ENCODE results near the gene JAM3. TPM values are rescaled to one million over a fixed set of nuclear protein-coding genes. Genes with fewer than 3 reads are reported as not detected.

Gene JAM3
- total RNA-seq, 1 experiment from 2014 or later: 36.5 TPM

DNA sequence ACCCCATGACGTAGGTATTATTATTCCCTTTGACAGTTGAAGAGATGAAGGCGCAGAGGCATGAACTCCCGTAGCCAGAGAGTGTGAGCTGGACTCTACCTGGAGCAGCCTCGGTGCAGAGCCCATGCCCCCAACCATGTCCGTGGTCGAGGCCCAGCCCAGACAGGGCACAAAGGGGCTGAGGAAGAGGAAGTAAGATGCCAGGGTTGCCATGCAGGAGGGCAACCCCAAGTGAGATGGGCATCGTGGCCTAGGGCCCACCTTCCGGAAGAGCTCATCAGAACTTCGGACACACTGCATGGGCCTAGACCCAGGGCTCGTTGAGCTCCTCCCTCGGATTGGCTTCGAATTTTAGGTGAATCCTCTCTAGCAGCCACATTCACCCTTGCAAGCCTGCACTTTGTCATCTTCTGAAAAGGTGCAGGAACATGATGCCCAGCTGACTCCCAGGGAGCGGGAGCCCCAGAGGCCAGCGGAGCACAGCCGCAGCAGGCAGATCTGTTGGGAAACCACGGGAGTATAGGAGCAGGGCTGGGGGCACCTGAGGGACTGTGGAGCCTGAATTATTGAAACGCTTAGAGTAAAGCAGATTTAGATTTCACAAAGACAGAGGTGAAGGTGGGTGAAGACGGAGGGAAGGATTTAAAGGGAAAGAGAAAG lies 29.0 kb upstream of the JAM3 start:
- H3K9me3 Mint-ChIP-seq: no peaks in the 10 kb centered on the region
- Histone ChIP-seq H4K5ac (ENCODE audit: insufficient read length, low read depth, low read length) (no peak overlapping the region), H3K23me2 (ENCODE audit: insufficient read length, low read depth, low read length, poor library complexity, severe bottlenecking) (peaks cover 10% of the 10 kb centered on the region), H3K27me3 (ENCODE audit: insufficient read depth, low read length) (no peaks in the 10 kb centered on the region), H3K9me3 (ENCODE audit: control insufficient read depth, low read depth, low read length) (no peaks in the 10 kb centered on the region), H3K79me2 (ENCODE audit: insufficient read depth, low read length) (no peaks in the 10 kb centered on the region), H3K4me2 (ENCODE audit: insufficient read depth, insufficient read length, low read length) (no peak overlapping the region), H3K27ac (ENCODE audit: insufficient read length, low read depth, low read length) (no peak overlapping the region), H3T11ph (ENCODE audit: low read length) (no peak overlapping the region), H2BK12ac (ENCODE audit: insufficient read length, low read depth, low read length) (no peak overlapping the region), H3K56ac (ENCODE audit: insufficient read length, low read depth, low read length) (no peak overlapping the region), H4K20me1 (ENCODE audit: control insufficient read depth, insufficient read depth, insufficient read length) (no peaks in the 10 kb centered on the region), H3K9ac (ENCODE audit: extremely low read depth, insufficient read length, low read length) (no peak overlapping the region), H3K4ac (ENCODE audit: low read depth, low read length) (no peak overlapping the region), H3K4me1 (ENCODE audit: insufficient read depth, low read length) (peaks cover 2% of the 10 kb centered on the region; the same call in 1 of the 2 replicates), H4K8ac (replicated peaks; ENCODE audit: insufficient read length, low read depth, low read length) (no peak overlapping the region), H2AFZ (ENCODE audit: low read length) (no peak overlapping the region), H2AK5ac (ENCODE audit: insufficient read length, low read length) (no peak overlapping the region), H4K91ac (ENCODE audit: insufficient read length, low read depth, low read length) (no peak overlapping the region), H3K79me1 (ENCODE audit: insufficient read depth, low read depth, low read length, poor library complexity, severe bottlenecking) (no peaks in the 10 kb centered on the region), H2BK15ac (ENCODE audit: low read depth, low read length) (no peak overlapping the region), H3K14ac (ENCODE audit: insufficient read depth, low read length) (no peak overlapping the region; the same call in 1 of the 2 replicates), H2BK120ac (ENCODE audit: low read depth, low read length, poor library complexity, severe bottlenecking) (no peak overlapping the region), H3K18ac (ENCODE audit: insufficient read length, low read depth, low read length) (no peak overlapping the region), H3K23ac (ENCODE audit: insufficient read length, low read depth, low read length) (no peak overlapping the region), H2BK20ac (ENCODE audit: low read depth, low read length, poor library complexity, severe bottlenecking) (no peak overlapping the region), H2BK5ac (ENCODE audit: insufficient read length, low read length) (no peak overlapping the region)
- 100% methylated on average over 1 of the region's 18 CpGs for WGBS (ENCODE audit: extremely low coverage, insufficient read length, low lambda C conversion rate)
- TF ChIP-seq CTCF (conservative IDR thresholded peaks at IDR 0.05): no peak
- peaks cover 19 to 31% of the 10 kb centered on the region in 2 experiments for H3K4me1 Mint-ChIP-seq
- no peak overlapping the region for H3K27ac Mint-ChIP-seq
- H3K27me3 Mint-ChIP-seq (ENCODE audit: low read depth): peaks cover 5% of the 10 kb centered on the region
- H3K4me3 Mint-ChIP-seq: no peak overlapping the region
- DNase-seq: no peak
- peaks cover 0 to 6% (median 2%) of the 10 kb centered on the region in 3 experiments; a peak in 5 of 7 replicates for H3K36me3 Mint-ChIP-seq (ENCODE audit: insufficient read depth in 1 of 3, low read depth in 3 of 3)

Measured in H9 (cell line).